GM19035 (cell line): Measurements from ENCODE around the gene PNMA8C.
"Not testable (repeated sequence)": the region's sequence is repeated elsewhere in the genome, so short reads cannot be mapped to it uniquely, and the experiment has no call there.

ENCODE experiments used
- ATAC-seq: cut with Tn5 transposase; IDR thresholded peaks from one replicate; pipeline ENCODE4 v1.9.1; 2021; ENCODE audit not compliant: unreplicated experiment

PNMA8C gene

GRCh38 chr19:46390866-46391265 lies 37.9 kb downstream of the PNMA8C start:
- ATAC-seq, result no peak

GRCh38 chr19:46390121-46390858 lies 38.4 kb downstream of the PNMA8C start:
- ATAC-seq, result no peak

GRCh38 chr19:46388311-46389095 lies 40.2 kb downstream of the PNMA8C start:
- no peak for ATAC-seq

- no peak for ATAC-seq
Observed at GRCh38 chr19:46387713-46388130, 41.0 kb downstream of the PNMA8C start.

GRCh38 chr19:46386996-46387712 lies 41.6 kb downstream of the PNMA8C start:
- ATAC-seq, result no peak

- no peak for ATAC-seq
Observed at GRCh38 chr19:46386151-46386550, 42.6 kb downstream of the PNMA8C start.

GRCh38 chr19:46385636-46386035 lies 43.1 kb downstream of the PNMA8C start:
- ATAC-seq, result no peak

GRCh38 chr19:46384396-46384795 lies 44.3 kb downstream of the PNMA8C start:
- no peak for ATAC-seq

- no peak for ATAC-seq
Observed at GRCh38 chr19:46383846-46384245, 44.9 kb downstream of the PNMA8C start.

GRCh38 chr19:46383171-46383815 lies 45.4 kb downstream of the PNMA8C start:
- no peak for ATAC-seq

- no peak for ATAC-seq
Observed at GRCh38 chr19:46381756-46382345, 46.9 kb downstream of the PNMA8C start.

GRCh38 chr19:46381346-46381745 lies 47.4 kb downstream of the PNMA8C start:
- no peak for ATAC-seq

GRCh38 chr19:46380690-46381089 lies 48.0 kb downstream of the PNMA8C start:
- no peak for ATAC-seq

GRCh38 chr19:46378268-46378667 lies 50.5 kb downstream of the PNMA8C start:
- ATAC-seq, result no peak

GRCh38 chr19:46376241-46377153 lies 52.2 kb downstream of the PNMA8C start:
- no peak for ATAC-seq

- not testable (repeated sequence) for ATAC-seq
Observed at GRCh38 chr19:46375476-46376067, 53.2 kb downstream of the PNMA8C start.
